ENCODE data around the gene ACTN1. TPM values are rescaled to one million over a fixed set of nuclear protein-coding genes. Genes with fewer than 3 reads are reported as not detected.
"Not testable (repeated sequence)": the region's sequence is repeated elsewhere in the genome, so short reads cannot be mapped to it uniquely, and the experiment has no call there.

ACTN1 gene
- total RNA-seq, 1 experiment from 2014 or later, result 212 TPM

DNA sequence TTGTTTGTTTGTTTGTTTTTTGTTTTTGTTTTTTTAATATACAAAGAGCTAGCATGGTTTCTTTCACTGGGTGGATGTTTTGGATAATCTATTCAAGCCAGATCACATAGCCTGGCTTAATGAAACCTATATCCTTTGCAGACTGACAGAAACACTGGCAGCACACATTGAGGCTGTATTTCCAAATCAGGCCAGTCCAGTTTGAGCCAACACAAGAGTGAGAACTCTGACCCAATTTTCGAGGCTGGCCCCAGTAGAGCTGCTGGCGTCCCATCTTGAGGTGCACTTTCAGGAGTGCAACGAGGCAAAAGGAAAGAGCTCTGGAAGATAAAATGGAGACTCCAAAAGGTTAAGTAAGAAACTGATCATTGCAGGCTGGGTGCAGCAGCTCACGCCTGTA is 43.9 kb upstream of the ACTN1 start:
- no peak for DNase-seq (ENCODE audit: low read depth, low spot score)
- TF ChIP-seq, protein P1, sequence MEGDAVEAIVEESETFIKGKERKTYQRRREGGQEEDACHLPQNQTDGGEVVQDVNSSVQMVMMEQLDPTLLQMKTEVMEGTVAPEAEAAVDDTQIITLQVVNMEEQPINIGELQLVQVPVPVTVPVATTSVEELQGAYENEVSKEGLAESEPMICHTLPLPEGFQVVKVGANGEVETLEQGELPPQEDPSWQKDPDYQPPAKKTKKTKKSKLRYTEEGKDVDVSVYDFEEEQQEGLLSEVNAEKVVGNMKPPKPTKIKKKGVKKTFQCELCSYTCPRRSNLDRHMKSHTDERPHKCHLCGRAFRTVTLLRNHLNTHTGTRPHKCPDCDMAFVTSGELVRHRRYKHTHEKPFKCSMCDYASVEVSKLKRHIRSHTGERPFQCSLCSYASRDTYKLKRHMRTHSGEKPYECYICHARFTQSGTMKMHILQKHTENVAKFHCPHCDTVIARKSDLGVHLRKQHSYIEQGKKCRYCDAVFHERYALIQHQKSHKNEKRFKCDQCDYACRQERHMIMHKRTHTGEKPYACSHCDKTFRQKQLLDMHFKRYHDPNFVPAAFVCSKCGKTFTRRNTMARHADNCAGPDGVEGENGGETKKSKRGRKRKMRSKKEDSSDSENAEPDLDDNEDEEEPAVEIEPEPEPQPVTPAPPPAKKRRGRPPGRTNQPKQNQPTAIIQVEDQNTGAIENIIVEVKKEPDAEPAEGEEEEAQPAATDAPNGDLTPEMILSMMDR (IDR thresholded peaks at IDR 0.05), result no peak
- TF ChIP-seq POLR2AphosphoS5 (IDR thresholded peaks at IDR 0.05; ENCODE audit: low read depth, low read length), result no peak
- TF ChIP-seq SIN3A (IDR thresholded peaks at IDR 0.05; ENCODE audit: borderline replicate concordance, insufficient read depth, low read depth, low read length), result no peak
- TF ChIP-seq, protein P2, sequence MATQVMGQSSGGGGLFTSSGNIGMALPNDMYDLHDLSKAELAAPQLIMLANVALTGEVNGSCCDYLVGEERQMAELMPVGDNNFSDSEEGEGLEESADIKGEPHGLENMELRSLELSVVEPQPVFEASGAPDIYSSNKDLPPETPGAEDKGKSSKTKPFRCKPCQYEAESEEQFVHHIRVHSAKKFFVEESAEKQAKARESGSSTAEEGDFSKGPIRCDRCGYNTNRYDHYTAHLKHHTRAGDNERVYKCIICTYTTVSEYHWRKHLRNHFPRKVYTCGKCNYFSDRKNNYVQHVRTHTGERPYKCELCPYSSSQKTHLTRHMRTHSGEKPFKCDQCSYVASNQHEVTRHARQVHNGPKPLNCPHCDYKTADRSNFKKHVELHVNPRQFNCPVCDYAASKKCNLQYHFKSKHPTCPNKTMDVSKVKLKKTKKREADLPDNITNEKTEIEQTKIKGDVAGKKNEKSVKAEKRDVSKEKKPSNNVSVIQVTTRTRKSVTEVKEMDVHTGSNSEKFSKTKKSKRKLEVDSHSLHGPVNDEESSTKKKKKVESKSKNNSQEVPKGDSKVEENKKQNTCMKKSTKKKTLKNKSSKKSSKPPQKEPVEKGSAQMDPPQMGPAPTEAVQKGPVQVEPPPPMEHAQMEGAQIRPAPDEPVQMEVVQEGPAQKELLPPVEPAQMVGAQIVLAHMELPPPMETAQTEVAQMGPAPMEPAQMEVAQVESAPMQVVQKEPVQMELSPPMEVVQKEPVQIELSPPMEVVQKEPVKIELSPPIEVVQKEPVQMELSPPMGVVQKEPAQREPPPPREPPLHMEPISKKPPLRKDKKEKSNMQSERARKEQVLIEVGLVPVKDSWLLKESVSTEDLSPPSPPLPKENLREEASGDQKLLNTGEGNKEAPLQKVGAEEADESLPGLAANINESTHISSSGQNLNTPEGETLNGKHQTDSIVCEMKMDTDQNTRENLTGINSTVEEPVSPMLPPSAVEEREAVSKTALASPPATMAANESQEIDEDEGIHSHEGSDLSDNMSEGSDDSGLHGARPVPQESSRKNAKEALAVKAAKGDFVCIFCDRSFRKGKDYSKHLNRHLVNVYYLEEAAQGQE (IDR thresholded peaks at IDR 0.05; ENCODE audit: insufficient read depth in 1 of 2, low read depth in 2 of 2, low read length in 1 of 2), result no peak
- TF ChIP-seq TCF7L2 (IDR thresholded peaks at IDR 0.05; ENCODE audit: low read depth, low read length), result no peak
- Histone ChIP-seq H3K4me3 (ENCODE audit: low read depth in 2 of 2, low read length in 2 of 2) (no peak overlapping the region), H3K9me3 (ENCODE audit: control insufficient read depth, insufficient read depth, low read depth, low read length) (no peaks in the 10 kb centered on the region), H3K4me1 (ENCODE audit: control insufficient read depth, insufficient read depth, low read length) (no peaks in the 10 kb centered on the region), H3K36me3 (ENCODE audit: control insufficient read depth, insufficient read depth, low read length) (no peaks in the 10 kb centered on the region), H3K27ac (ENCODE audit: low read length) (no peak overlapping the region), H3K27me3 (ENCODE audit: control insufficient read depth, insufficient read depth, low read length) (no peaks in the 10 kb centered on the region)
- BruUV-seq (replicated peaks), result no TSS peak
- in situ Hi-C loops (cut with HindIII; ENCODE audit: low pct_unique_long_range_greater_than_20kb, low sequenced_read_pairs) (no loop called here), intact Hi-C loops (cut with micrococcal nuclease; ENCODE audit: unreplicated experiment) (no loop called here)
- ChIA-PET CTCF (no interaction called here), POLR2A (interaction anchor here (0.7 kb wide), 1 partner anchor 41 kb away, joined by 3 read pairs; no protein-coding TSS in a partner anchor)
- ATAC-seq, result no peak

DNA sequence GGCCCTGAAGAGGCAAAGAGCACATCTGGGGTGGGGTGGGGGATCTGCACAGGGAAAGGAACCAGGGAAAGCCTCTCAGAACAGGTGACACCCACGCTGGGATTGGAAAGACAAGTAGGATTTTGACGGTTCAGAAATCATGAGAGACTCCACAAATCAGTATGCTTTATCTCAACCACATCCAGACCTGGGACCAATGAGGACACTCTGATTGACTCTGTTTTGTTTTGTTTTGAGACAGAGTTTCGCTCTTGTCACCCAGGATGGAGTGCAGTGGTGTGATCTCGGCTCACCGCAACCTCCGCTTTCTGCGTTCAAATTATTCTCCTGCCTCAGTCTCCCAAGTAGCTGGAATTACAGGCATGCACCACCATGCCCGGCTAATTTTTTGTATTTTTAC is 43.0 kb upstream of the ACTN1 start:
- H3K27me3 ChIP-seq (ENCODE audit: control insufficient read depth, insufficient read depth, low read length); intact Hi-C loops (cut with micrococcal nuclease; ENCODE audit: unreplicated experiment); ATAC-seq; H3K27ac ChIP-seq (ENCODE audit: low read length); CTCF ChIA-PET; in situ Hi-C loops (cut with HindIII; ENCODE audit: low pct_unique_long_range_greater_than_20kb, low sequenced_read_pairs); H3K4me3 ChIP-seq (ENCODE audit: low read depth in 2 of 2, low read length in 2 of 2); H3K36me3 ChIP-seq (ENCODE audit: control insufficient read depth, insufficient read depth, low read length); H3K4me1 ChIP-seq (ENCODE audit: control insufficient read depth, insufficient read depth, low read length); H3K9me3 ChIP-seq (ENCODE audit: control insufficient read depth, insufficient read depth, low read depth, low read length); DNase-seq (ENCODE audit: low read depth, low spot score); BruUV-seq (replicated peaks); POLR2A ChIA-PET: not testable (repeated sequence)

DNA sequence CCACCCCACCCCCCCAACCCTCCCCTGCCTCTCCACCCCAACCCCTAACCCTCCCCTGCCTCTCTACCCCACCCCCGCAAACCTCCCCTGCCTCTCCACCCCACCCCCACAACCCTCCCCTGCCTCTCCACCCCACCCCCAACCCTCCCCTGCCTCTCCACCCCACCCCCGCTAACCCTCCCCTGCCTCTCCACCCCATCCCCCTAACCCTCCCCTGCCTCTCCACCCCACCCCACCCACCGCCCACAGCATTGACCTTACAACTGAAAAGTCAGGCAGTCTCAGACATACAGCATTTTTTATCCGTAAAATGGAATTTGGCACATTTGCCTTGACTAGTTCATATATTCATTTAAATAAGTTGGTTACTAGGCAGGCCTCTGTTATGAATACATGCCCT is 38.6 kb upstream of the ACTN1 start:
- no TSS peak for BruUV-seq (replicated peaks)
- in situ Hi-C loops (cut with HindIII; ENCODE audit: low pct_unique_long_range_greater_than_20kb, low sequenced_read_pairs), result no loop called here

More for the DNA sequence above, 38.6 kb upstream of the ACTN1 start:
- no peaks in the 10 kb centered on the region for H3K27me3 ChIP-seq (ENCODE audit: control insufficient read depth, insufficient read depth, low read length)
- H3K4me3 ChIP-seq (ENCODE audit: low read depth in 2 of 2, low read length in 2 of 2), result no peak overlapping the region
- ChIA-PET CTCF (interaction anchor here (0.5 kb wide), 1 partner anchor 592 kb away, joined by 7 read pairs; no protein-coding TSS in a partner anchor), POLR2A (no interaction called here)
- H3K9me3 ChIP-seq (ENCODE audit: control insufficient read depth, insufficient read depth, low read depth, low read length), result no peaks in the 10 kb centered on the region
- ATAC-seq (no peak), DNase-seq (ENCODE audit: low read depth, low spot score) (no peak)
- H3K27ac ChIP-seq (ENCODE audit: low read length), result no peak overlapping the region
- peaks cover 5% of the 10 kb centered on the region for H3K4me1 ChIP-seq (ENCODE audit: control insufficient read depth, insufficient read depth, low read length)
- TF ChIP-seq TCF7L2 (IDR thresholded peaks at IDR 0.05; ENCODE audit: low read depth, low read length), result no peak
- no peaks in the 10 kb centered on the region for H3K36me3 ChIP-seq (ENCODE audit: control insufficient read depth, insufficient read depth, low read length)
- intact Hi-C loops (cut with micrococcal nuclease; ENCODE audit: unreplicated experiment), result no loop called here
